C4-2B (cell line): Measurements from ENCODE around the gene KCNQ1.

Experiments
- ZFX ChIP-seq: fragments of 450-650 bp; IDR thresholded peaks from 2 replicates; pipeline ENCODE4 v1.6.1; 2017
- TF ChIP-seq, protein P1 (sequence below): fragments of 450-650 bp; conservative IDR thresholded peaks from 2 replicates; pipeline ENCODE4 v1.5.1; 2017; ENCODE audit warnings: mild to moderate bottlenecking

- TF ChIP-seq, protein P1, sequence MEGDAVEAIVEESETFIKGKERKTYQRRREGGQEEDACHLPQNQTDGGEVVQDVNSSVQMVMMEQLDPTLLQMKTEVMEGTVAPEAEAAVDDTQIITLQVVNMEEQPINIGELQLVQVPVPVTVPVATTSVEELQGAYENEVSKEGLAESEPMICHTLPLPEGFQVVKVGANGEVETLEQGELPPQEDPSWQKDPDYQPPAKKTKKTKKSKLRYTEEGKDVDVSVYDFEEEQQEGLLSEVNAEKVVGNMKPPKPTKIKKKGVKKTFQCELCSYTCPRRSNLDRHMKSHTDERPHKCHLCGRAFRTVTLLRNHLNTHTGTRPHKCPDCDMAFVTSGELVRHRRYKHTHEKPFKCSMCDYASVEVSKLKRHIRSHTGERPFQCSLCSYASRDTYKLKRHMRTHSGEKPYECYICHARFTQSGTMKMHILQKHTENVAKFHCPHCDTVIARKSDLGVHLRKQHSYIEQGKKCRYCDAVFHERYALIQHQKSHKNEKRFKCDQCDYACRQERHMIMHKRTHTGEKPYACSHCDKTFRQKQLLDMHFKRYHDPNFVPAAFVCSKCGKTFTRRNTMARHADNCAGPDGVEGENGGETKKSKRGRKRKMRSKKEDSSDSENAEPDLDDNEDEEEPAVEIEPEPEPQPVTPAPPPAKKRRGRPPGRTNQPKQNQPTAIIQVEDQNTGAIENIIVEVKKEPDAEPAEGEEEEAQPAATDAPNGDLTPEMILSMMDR = no peak
- no peak for TF ChIP-seq ZFX
These were observed 275.2 kb downstream of the KCNQ1 start for GRCh38 chr11:2719831-2720590.
